Neural crest cell (in vitro differentiated cells): ENCODE measurements around the gene SYNJ2. TPM values are rescaled to one million over a fixed set of nuclear protein-coding genes. Genes with fewer than 3 reads are reported as not detected.

Source experiments
- DNase-seq: peaks from one replicate; pipeline ENCODE4 v3.0.0; 2021; ENCODE audit warnings: low read depth, mixed read lengths, low spot score
- H3K27ac Mint-ChIP-seq: one replicate; pipeline ENCODE4 v1.8.0; 2021; ENCODE audit warnings: mild to moderate bottlenecking, mixed read lengths; ENCODE audit not compliant: unreplicated experiment
- H3K27me3 Mint-ChIP-seq: 2 replicates; pipeline ENCODE4 v1.8.0; 2021; ENCODE audit warnings: low read depth, mild to moderate bottlenecking, mixed read lengths
- H3K36me3 Mint-ChIP-seq: 2 replicates; pipeline ENCODE4 v1.8.0; 2021; ENCODE audit warnings: low read depth, mild to moderate bottlenecking, mixed read lengths
- H3K4me1 Mint-ChIP-seq: 2 replicates; pipeline ENCODE4 v1.8.0; 2021; ENCODE audit warnings: mixed read lengths
- H3K4me3 Mint-ChIP-seq: one replicate; pipeline ENCODE4 v1.8.0; 2021; ENCODE audit warnings: mild to moderate bottlenecking, mixed read lengths
- H3K9me3 Mint-ChIP-seq: 2 replicates; pipeline ENCODE4 v1.8.0; 2021; ENCODE audit warnings: mixed read lengths
- total RNA-seq: library from RNA; stranded (reverse); gene quantifications from 2 replicates; pipeline ENCODE4 v1.2.1, GENCODE V29; 2021
- TF ChIP-seq, protein P1 (sequence below): fragments of 200-600 bp; sonication (generic); conservative IDR thresholded peaks from 2 replicates; pipeline ENCODE4 v1.5.0; 2021; ENCODE audit warnings: antibody characterized with exemption, mild to moderate bottlenecking

SYNJ2 gene
- total RNA-seq, 1 donor from 2014 or later = 2.9 TPM

DNA sequence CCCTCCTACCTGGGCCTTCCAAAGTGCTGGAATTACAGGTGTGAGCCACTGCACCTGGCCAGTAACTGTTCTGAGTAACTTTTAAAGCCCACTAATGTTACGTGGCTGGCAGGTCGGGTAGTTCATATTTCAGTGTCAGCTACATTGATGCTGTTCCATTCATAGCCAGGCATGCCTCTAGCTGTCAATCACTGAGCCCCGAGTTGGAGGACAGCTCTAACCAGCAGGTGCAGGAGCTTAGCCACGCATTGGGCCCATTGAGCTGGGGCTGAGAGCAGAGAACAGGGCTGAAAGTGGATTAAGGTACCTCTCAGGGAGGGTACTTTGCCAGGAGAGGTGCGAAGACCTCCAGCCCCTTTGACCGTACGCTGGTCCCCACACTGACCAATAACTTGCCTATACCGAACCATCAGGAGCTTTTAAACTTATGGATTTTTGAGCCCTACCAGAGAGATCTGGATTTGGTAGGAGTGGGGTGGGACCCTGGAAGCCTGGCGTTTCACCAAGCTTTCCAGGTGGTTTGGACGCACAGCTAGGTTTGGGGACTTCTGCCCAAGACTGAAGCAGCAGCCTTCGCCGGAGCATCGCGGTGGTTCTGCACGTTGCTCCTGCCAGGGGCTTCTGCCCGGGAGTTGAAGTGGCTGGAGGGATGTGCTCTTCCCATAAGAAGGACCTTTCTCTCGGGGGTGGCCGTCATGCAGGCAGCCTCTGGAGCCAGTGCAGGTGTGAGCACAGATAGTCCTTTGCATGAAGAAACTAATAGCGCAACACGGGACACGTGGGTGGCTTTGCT is 103.8 kb downstream of the SYNJ2 start:
- Mint-ChIP-seq H3K27me3 (no peaks in the 10 kb centered on the region), H3K4me3 (no peak overlapping the region), H3K27ac (no peak overlapping the region), H3K4me1 (no peaks in the 10 kb centered on the region), H3K36me3 (no peaks in the 10 kb centered on the region), H3K9me3 (no peaks in the 10 kb centered on the region)
- no peak for DNase-seq
- TF ChIP-seq, protein P1, sequence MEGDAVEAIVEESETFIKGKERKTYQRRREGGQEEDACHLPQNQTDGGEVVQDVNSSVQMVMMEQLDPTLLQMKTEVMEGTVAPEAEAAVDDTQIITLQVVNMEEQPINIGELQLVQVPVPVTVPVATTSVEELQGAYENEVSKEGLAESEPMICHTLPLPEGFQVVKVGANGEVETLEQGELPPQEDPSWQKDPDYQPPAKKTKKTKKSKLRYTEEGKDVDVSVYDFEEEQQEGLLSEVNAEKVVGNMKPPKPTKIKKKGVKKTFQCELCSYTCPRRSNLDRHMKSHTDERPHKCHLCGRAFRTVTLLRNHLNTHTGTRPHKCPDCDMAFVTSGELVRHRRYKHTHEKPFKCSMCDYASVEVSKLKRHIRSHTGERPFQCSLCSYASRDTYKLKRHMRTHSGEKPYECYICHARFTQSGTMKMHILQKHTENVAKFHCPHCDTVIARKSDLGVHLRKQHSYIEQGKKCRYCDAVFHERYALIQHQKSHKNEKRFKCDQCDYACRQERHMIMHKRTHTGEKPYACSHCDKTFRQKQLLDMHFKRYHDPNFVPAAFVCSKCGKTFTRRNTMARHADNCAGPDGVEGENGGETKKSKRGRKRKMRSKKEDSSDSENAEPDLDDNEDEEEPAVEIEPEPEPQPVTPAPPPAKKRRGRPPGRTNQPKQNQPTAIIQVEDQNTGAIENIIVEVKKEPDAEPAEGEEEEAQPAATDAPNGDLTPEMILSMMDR = no peak

DNA sequence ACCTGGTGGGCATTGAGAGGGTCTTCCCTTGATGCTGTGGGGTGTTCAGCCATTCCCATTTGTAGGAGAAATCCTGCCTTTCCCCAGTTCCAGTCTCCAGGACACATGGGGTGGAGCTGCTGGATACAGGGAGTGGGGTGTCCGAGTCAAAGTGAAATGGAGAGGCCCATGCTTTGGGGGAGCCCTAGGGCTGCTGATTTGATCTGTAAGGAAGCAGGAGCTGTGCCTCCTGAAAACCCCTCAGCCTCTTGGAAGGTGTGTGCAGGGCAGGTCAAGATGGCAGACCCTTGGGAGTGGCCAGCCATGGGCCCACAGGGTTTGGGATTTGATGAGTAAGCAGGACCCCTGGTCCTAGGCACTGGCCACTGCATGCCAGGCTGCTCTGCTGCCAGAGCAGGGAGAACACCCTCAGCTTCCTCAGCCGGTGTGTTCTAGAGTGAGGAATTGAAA is 104.4 kb downstream of the SYNJ2 start:
- no peak for DNase-seq
- Mint-ChIP-seq H3K9me3 (no peaks in the 10 kb centered on the region), H3K36me3 (no peaks in the 10 kb centered on the region), H3K4me3 (no peak overlapping the region), H3K27me3 (no peaks in the 10 kb centered on the region), H3K4me1 (no peaks in the 10 kb centered on the region), H3K27ac (no peak overlapping the region)
- TF ChIP-seq, protein P1 = no peak

- no peaks in the 10 kb centered on the region for H3K27me3 Mint-ChIP-seq
- H3K36me3 Mint-ChIP-seq = no peaks in the 10 kb centered on the region
- no peak for DNase-seq
- no peak overlapping the region for H3K27ac Mint-ChIP-seq
- no peaks in the 10 kb centered on the region for H3K4me1 Mint-ChIP-seq
- H3K4me3 Mint-ChIP-seq = no peak overlapping the region
- no peaks in the 10 kb centered on the region for H3K9me3 Mint-ChIP-seq
- TF ChIP-seq, protein P1 = no peak
These were observed 105.0 kb downstream of the SYNJ2 start for GRCh38 chr6:158086504-158087223.

- Mint-ChIP-seq H3K4me1 (no peaks in the 10 kb centered on the region), H3K36me3 (no peaks in the 10 kb centered on the region), H3K27ac (no peak overlapping the region), H3K27me3 (no peaks in the 10 kb centered on the region), H3K4me3 (no peak overlapping the region), H3K9me3 (no peaks in the 10 kb centered on the region)
- TF ChIP-seq, protein P1 = no peak
- DNase-seq = no peak
These were observed 105.7 kb downstream of the SYNJ2 start for GRCh38 chr6:158087224-158087867.

DNA sequence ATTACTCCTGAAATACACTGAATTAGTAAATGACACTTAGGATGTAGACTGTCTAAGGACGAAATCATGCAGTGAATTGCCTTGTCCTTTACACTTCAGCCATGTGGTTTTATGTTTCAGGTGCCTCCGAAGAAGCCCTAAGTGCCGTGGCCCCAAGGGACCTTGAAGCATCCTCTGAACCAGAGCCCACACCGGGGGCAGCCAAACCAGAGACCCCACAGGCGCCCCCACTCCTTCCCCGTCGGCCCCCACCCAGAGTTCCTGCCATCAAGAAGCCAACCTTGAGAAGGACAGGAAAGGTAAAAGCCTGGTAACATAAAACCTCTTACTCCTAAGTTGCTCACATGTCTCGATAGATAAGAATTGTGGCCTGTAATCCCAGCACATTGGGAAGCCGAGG is 111.1 kb downstream of the SYNJ2 start:
- TF ChIP-seq, protein P1 = no peak
- DNase-seq = no peak
- Mint-ChIP-seq H3K27ac (no peak overlapping the region), H3K4me3 (no peak overlapping the region), H3K36me3 (no peaks in the 10 kb centered on the region), H3K4me1 (no peaks in the 10 kb centered on the region), H3K9me3 (no peaks in the 10 kb centered on the region), H3K27me3 (no peaks in the 10 kb centered on the region)
